MCF 10A (cell line): Measurements from ENCODE around the gene WDR83. TPM values are rescaled to one million over a fixed set of nuclear protein-coding genes. Genes with fewer than 3 reads are reported as not detected.

Experiments used
- BruUV-seq: library from RNA; stranded (reverse); fragments of 400-500 nt; replicated peaks from 2 replicates; lab custom pipeline; 2021; lab: Mats Ljungman, UMichigan
- CTCF ChIA-PET: fragments of 300-600 bp; sonication (Branson Sonifier 250); formaldehyde crosslinking; extraction: SDS; loops from one replicate; lab custom pipeline; 2021; ENCODE audit warnings: antibody characterized with exemption, inconsistent platforms; lab: Yijun Ruan, JAX
- POLR2A ChIA-PET: fragments of 300-600, 350-650 bp; sonication (Branson Sonifier 250); formaldehyde crosslinking; extraction: SDS; loops from one replicate; lab custom pipeline; 2020; ENCODE audit warnings: antibody characterized with exemption, inconsistent platforms; lab: Yijun Ruan, JAX
- DNase-seq: peaks from one replicate; pipeline ENCODE4 v3.0.0-alpha.2; 2018; ENCODE audit not compliant: unreplicated experiment
- H3K27ac Mint-ChIP-seq: one replicate; pipeline ENCODE4 v1.8.0; 2022; ENCODE audit warnings: mild to moderate bottlenecking, low read depth, mixed read lengths; ENCODE audit not compliant: unreplicated experiment
- H3K27me3 Mint-ChIP-seq: one replicate; pipeline ENCODE4 v1.8.0; 2022; ENCODE audit warnings: mixed read lengths; ENCODE audit not compliant: insufficient read depth, unreplicated experiment
- H3K36me3 Mint-ChIP-seq: one replicate; pipeline ENCODE4 v1.8.0; 2022; ENCODE audit warnings: mild to moderate bottlenecking, moderate library complexity, mixed read lengths; ENCODE audit not compliant: insufficient read depth, unreplicated experiment
- H3K4me1 Mint-ChIP-seq: one replicate; pipeline ENCODE4 v1.8.0; 2022; ENCODE audit warnings: mixed read lengths; ENCODE audit not compliant: insufficient read depth, unreplicated experiment
- H3K4me3 Mint-ChIP-seq: one replicate; pipeline ENCODE4 v1.8.0; 2022; ENCODE audit warnings: mild to moderate bottlenecking, moderate library complexity, mixed read lengths; ENCODE audit not compliant: unreplicated experiment
- H3K9me3 Mint-ChIP-seq: one replicate; pipeline ENCODE4 v1.8.0; 2022; ENCODE audit warnings: mixed read lengths; ENCODE audit not compliant: unreplicated experiment
- intact Hi-C: fragments of 100-400 bp; cut with micrococcal nuclease; formaldehyde crosslinking; loops from 2 replicates; pipeline ENCODE4 v1.14.1; 2022
- total RNA-seq: library from RNA; stranded (reverse); gene quantifications from 2 replicates; pipeline ENCODE4 v1.2.3, GENCODE V29; 2022
- TF ChIP-seq, protein P1 (sequence below): fragments of 200-600 bp; IDR thresholded peaks from one replicate; pipeline ENCODE4 v1.8.0; 2022; ENCODE audit warnings: antibody characterized with exemption, mild to moderate bottlenecking; ENCODE audit not compliant: unreplicated experiment

Gene WDR83
- total RNA-seq, 1 experiment from 2014 or later, result 11.7 TPM

DNA sequence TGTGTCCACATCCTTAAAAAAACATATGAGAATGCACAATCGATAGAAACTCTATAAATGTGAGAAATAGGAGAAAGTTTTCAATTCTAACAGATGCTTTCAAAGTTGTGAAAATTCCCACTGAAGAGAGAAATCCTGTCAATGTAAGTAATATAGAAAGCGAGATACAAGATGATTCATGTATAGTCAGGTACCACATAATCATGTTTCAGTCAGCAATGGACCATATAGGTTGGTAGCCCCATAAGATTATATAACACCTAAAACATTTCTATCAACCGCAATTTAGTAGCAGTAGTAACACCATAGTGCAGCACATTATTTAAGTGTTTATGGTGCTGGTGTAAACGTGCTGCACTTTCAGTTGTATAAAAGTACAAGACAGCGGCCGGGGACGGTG is 37.4 kb upstream of the WDR83 start:
- ChIA-PET CTCF (interaction anchor here (0.7 kb wide), 1 partner anchor 11 kb away, joined by 3 read pairs; no protein-coding TSS in a partner anchor), POLR2A (no interaction called here)
- intact Hi-C loops, result no loop called here
- TF ChIP-seq, protein P1, sequence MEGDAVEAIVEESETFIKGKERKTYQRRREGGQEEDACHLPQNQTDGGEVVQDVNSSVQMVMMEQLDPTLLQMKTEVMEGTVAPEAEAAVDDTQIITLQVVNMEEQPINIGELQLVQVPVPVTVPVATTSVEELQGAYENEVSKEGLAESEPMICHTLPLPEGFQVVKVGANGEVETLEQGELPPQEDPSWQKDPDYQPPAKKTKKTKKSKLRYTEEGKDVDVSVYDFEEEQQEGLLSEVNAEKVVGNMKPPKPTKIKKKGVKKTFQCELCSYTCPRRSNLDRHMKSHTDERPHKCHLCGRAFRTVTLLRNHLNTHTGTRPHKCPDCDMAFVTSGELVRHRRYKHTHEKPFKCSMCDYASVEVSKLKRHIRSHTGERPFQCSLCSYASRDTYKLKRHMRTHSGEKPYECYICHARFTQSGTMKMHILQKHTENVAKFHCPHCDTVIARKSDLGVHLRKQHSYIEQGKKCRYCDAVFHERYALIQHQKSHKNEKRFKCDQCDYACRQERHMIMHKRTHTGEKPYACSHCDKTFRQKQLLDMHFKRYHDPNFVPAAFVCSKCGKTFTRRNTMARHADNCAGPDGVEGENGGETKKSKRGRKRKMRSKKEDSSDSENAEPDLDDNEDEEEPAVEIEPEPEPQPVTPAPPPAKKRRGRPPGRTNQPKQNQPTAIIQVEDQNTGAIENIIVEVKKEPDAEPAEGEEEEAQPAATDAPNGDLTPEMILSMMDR, result no peak
- H3K4me3 Mint-ChIP-seq, result no peak overlapping the region
- H3K27me3 Mint-ChIP-seq, result no peaks in the 10 kb centered on the region
- H3K36me3 Mint-ChIP-seq, result peaks cover 84% of the 10 kb centered on the region
- no peaks in the 10 kb centered on the region for H3K4me1 Mint-ChIP-seq
- no peak for DNase-seq
- H3K27ac Mint-ChIP-seq, result no peak overlapping the region
- no TSS peak for BruUV-seq
- peaks cover 11% of the 10 kb centered on the region for H3K9me3 Mint-ChIP-seq

DNA sequence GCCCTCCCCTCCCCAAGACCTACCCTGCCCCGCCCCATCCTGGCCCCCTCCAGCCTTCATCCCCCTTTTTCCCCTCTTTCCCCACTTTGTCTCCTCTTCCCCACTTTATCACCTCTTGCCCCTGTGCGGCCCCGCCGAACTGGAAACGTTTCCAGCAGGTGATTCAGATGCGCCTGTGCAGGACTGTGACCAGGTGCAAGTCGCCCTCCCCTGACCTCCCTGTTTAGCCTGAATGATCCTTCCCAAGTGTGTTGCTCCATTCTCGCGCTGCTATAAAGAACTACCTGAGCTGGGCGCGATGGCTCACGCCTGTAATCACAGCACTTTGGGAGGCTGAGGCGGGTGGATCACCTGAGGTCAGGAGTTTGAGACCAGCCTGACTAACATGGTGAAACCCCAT is 30.0 kb upstream of the WDR83 start:
- intact Hi-C loops, result no loop called here
- TF ChIP-seq, protein P1, result no peak
- peaks cover 5% of the 10 kb centered on the region for H3K4me1 Mint-ChIP-seq
- no peak overlapping the region for H3K27ac Mint-ChIP-seq
- peaks cover 21% of the 10 kb centered on the region for H3K36me3 Mint-ChIP-seq
- H3K27me3 Mint-ChIP-seq, result no peaks in the 10 kb centered on the region
- no TSS peak for BruUV-seq
- ChIA-PET POLR2A (interaction anchor here (0.6 kb wide), 1 partner anchor 1236 kb away, joined by 3 read pairs; no protein-coding TSS in a partner anchor), CTCF (interaction anchor here (0.6 kb wide), 1 partner anchor 712 kb away, joined by 3 read pairs; no protein-coding TSS in a partner anchor)
- H3K4me3 Mint-ChIP-seq, result no peak overlapping the region
- H3K9me3 Mint-ChIP-seq, result peaks cover 8% of the 10 kb centered on the region
- no peak for DNase-seq

DNA sequence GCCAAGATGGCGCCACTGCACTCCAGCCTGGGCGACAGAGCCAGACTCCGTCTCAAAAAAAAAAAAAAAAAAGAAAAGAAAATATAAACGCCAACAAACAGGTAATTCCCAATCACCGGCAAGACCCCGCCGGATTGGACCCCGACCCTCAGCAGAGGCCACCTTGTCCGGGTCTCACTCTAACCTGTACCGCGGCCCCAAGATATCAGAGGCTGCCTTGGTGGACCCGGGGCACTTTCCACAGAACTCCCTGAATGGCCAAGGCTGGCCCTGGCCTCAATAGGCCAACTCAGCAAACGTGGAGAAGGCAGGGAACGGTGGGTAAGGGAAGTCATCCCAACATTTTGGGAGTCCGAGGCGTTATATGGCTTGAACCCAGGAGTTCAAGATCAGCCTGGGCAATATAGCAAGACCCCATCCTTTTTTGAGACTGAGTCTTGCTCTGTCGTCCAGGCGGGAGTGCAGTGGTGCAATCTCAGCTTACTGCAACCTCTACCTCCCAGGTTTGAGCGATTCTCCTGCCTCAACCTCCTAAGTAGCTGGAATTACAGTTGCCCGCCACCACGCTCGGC is 27.9 kb upstream of the WDR83 start:
- TF ChIP-seq, protein P1, result no peak
- CTCF ChIA-PET, result interaction anchor here (0.6 kb wide), 1 partner anchor 981 kb away, joined by 3 read pairs; no protein-coding TSS in a partner anchor
- intact Hi-C loops, result no loop called here
- POLR2A ChIA-PET, result interaction anchor here (1.1 kb wide), 1 partner anchor 34 kb away, joined by 4 read pairs; no protein-coding TSS in a partner anchor
- Mint-ChIP-seq H3K4me3 (no peak overlapping the region), H3K36me3 (peaks cover 14% of the 10 kb centered on the region), H3K9me3 (peaks cover 8% of the 10 kb centered on the region), H3K27ac (no peak overlapping the region), H3K4me1 (peaks cover 5% of the 10 kb centered on the region), H3K27me3 (no peaks in the 10 kb centered on the region)
- no TSS peak for BruUV-seq
- no peak for DNase-seq

DNA sequence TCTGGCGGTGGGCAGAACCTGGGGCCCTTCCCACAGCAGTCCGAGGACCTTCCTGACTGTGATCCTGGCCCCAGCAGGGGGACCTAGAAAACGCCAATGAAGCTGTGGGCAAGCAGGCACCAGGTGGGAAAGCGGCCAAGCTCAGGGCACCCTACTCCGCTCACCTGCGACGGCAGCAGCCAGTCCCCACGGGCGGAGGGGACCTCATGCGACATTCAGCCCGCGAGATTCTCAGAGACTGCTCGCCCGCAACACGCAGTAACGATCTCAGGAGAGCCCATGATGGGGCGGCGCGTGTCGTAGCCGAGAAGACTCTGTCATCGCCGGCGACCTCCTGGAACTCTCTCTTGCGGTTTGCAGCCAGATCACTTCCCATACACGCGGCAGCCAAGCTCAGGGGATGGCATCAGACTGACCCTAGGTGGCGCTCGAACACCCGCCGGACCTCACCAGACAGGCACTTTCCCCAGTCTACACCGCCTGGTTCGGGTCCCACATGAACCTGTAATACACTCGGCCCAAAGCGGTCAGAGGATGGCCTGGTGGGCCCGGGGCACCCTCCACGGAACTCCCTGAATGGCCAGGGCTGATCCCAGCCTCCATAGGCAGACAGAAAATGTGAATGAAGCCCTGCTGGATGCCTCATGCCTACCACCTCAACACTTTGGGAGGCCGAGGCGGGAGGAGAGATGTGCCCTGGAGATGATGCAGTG is 26.6 kb upstream of the WDR83 start:
- BruUV-seq, result no TSS peak
- H3K27ac Mint-ChIP-seq, result no peak overlapping the region
- H3K36me3 Mint-ChIP-seq, result peaks cover 11% of the 10 kb centered on the region
- TF ChIP-seq, protein P1, result no peak
- H3K9me3 Mint-ChIP-seq, result peaks cover 5% of the 10 kb centered on the region
- POLR2A ChIA-PET, result interaction anchor here (1.5 kb wide), 1 partner anchor 29 kb away, joined by 3 read pairs; the partner anchor contains the start of genes ZNF490 and ZNF791
- H3K27me3 Mint-ChIP-seq, result no peaks in the 10 kb centered on the region
- no peak overlapping the region for H3K4me3 Mint-ChIP-seq
- DNase-seq, result no peak
- H3K4me1 Mint-ChIP-seq, result peaks cover 3% of the 10 kb centered on the region
- intact Hi-C loops, result no loop called here
- CTCF ChIA-PET, result interaction anchor here (0.6 to 0.7 kb wide), 3 partner anchors 11 to 1311 kb away, joined by 3 read pairs; no protein-coding TSS in a partner anchor
